HS-27A (cell line): Measurements from ENCODE around the gene STK32C.

Experiments used
- DNase-seq: peaks from one replicate; pipeline ENCODE4 v3.0.0-alpha.2; 2012; ENCODE audit warnings: low read depth, missing footprints

The STK32C gene

GRCh38 chr10:132265890-132266496, 41.8 kb downstream of the STK32C start:
- DNase-seq: no peak

GRCh38 chr10:132264966-132265889, 42.5 kb downstream of the STK32C start:
- no peak for DNase-seq

- DNase-seq: no peak
Measured at GRCh38 chr10:132264306-132264950, 43.3 kb downstream of the STK32C start.

DNA sequence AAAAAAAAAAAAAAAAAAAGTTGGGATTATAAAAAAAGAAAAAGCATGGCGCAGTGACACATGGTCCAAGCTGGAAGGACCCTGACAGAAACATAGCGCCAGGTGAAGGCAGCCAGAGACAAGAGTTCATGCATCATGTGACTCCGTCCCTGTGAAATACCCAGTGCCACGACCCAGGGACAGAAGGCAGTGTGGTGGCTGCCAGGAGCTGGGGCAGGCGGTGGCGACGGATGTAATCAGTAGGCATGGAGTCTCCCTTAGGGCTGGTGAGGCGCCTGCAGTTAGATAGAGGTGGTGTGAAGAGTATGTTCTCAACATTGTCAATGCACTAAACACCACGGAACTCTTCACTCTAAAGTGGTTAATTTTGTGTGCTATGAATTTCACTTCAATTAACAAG, 43.9 kb downstream of the STK32C start:
- DNase-seq: no peak

GRCh38 chr10:132259702-132260482, 47.9 kb downstream of the STK32C start:
- DNase-seq: no peak

- no peak for DNase-seq
Measured at GRCh38 chr10:132258423-132258822, 49.3 kb downstream of the STK32C start.

DNA sequence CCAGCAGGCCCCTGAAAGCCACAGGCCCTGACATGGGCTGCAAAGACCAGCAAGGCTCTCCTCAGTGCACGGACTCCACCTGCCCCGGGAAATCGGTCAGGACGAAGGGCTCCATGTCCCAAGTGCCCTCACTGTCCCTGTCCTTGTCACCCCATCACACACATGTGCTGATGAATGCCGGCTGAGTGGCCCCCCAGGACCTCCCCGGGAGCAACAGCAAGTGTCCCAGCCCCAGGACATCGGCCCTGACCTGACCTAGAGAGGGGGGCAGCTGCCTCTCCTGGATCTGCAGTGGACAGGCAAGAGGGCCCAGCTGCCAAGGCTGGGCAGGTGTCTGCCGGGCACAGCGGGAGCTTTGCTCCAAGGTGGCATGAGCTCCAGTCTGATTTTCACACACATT, 49.8 kb downstream of the STK32C start:
- no peak for DNase-seq

DNA sequence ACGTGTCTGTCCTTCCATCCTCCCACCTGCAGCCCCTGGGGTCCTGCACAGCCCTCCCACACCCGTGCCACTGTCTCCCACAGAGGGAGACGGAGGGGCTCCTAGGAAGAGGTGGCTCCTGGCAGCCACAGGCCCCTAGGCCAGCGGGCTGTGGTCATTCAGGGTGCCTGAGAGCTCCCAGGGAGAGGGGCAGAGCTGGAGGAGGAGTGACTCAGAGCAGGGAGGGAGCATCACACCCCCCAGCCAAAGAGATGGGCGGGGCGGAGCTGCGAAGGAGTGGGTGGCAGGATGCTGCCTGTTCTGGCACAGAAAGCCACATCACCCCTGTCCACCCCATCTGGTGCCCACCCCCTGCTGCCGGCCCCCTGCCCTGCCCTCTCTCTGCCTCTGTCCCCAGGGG, 50.5 kb downstream of the STK32C start:
- DNase-seq: no peak

DNA sequence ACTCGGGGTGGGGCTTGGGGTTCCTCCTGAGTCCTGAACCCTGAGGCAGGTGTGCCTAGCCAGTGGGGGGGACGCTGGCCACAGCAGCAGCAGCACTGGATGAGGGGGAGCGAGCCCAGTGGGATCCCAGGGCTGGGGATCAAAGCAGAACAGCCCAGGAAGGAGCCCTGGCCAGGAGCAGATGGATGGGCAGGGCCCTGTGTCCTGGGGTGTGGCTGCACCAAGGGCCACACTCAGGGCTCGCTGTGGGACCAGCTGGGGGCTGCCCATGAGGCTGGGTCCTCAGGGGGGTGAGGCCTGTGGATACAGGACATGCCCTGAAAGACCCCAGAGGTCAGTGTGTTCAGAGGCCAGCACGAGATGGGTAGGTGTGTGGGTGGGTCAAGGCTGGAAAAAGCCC, 50.9 kb downstream of the STK32C start:
- no peak for DNase-seq

DNA sequence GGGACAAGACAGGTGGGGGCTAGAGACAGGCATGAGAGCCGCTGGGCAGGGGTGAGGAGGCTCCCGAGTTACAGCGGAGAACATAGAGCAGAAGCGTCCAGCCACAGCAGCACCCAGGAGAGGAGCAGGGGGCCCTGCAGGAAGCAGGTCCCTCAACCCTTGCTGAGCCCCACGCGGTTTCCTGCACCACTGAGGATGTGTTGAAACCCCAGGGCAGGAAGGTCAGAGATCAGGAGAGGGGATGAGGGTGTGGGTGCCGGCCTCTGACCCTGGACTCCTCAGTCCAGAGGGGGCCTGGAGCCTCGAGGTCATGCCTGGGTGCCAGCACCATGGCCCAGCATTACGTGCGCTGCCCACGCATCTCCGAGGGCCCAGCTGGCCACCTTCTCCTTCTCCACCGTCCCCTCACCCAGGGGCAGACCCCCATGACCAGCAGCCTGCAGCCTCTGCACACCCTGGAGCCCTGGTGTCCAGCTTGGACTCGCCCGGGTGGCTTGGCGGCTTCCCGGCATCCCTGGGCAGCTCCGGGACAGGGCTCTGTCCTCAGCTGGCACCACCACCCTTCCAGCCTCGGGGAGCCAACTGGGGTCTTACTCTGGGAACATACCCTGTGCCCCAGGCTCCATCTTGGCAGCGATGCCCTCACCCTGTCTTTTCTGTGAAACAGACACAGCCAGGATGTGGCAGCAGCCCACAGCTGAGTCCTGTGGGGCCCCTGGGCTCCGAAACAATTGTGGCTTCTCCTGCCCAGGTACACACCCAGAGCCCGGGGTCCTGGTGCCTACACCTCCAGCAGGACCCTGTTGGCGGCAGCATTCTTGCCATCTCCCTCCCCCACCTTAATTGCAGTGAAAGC, 52.0 kb downstream of the STK32C start:
- DNase-seq: no peak

DNA sequence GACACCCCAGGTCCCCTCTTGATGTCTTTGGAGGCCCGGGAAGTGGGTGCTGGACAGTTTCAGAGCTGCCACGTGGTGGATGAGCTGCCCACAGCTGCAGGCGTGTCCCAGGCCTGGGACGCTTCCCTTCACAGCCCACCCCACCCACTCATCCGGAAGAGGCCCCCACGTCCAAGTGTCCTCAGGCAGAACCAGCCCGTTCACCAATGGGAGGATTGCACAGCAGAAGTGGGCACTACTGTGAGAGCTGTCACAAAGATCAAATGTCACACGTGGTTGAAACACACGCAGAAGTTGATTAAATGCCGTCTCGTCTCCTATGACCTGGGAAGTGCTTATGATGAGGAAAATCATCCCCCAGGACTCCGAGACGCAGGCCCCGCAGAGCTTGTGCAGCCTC, 52.9 kb downstream of the STK32C start:
- no peak for DNase-seq

GRCh38 chr10:132253092-132253687, 54.6 kb downstream of the STK32C start:
- no peak for DNase-seq

GRCh38 chr10:132252412-132252811, 55.3 kb downstream of the STK32C start:
- no peak for DNase-seq

- no peak for DNase-seq
Measured at GRCh38 chr10:132251928-132252327, 55.8 kb downstream of the STK32C start.

DNA sequence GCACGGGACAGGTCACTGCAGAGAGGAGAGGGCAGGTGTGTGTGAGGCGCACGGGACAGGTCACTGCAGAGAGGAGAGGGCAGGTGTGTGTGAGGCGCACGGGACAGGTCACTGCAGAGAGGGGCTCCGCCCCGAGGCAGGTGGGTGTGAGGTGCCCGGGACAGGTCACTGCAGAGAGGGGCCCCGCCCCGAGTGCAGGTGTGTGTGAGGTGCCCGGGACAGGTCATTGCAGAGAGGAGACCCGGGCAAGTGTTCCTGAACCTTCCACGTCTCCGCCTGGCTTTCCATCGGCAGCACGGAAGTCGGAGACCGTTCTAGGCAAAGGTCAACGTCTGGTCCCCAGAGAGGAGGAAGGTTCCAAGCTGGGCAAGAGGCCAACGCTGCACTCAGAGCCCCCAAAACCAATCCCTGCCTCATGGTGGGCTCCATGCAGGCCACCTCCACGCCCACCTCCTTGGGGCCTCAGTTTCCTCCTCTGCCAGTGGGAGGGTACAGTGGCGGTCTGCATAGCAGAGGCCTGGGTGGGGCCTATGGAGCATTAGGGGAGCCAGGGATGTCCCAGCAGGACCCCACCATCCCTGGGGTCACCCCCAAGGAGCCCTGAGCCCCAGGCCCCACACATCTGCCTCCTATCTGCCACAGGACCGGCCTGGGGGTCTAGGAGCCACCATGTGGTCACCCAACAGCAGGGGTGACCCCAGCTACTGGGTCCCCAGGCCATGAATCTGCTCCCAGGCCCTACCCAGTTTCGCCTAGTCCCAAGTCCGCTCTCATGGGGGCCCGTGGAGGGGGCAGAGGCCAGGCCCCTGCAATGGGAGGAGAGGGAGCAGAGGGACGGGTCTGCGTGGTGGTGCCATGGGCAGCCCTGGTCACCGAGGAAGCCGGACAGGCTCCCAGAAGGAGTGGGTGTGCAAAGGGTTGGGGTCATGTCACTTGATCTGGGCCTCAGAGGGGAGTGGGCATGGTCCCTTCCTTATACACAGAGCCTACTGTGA, 57.0 kb downstream of the STK32C start:
- DNase-seq: no peak

DNA sequence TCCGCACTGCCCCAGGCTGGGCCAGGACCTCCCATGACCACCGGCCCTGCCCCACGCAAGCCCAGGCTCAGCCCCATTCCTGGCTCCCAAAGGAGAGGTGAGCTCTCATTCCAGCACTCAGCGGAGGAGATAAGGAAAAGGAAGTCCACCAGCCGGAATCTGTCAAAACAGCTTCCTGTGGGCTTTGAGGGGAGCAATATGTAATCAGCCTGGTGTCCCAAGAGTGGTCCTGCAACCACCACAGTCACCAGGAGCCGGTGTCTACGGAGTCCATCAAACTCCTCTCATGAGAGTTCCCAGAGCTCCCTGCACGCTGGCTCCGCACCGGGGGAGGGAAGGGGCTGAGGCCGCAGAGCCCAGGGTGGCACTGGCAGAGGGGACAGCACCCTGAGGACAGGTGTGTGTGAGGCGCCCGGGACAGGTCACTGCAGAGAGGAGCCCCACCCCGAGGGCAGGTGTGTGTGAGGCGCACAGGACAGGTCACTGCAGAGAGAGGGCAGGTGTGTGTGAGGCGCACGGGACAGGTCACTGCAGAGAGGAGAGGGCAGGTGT, 57.9 kb downstream of the STK32C start:
- DNase-seq: no peak

DNA sequence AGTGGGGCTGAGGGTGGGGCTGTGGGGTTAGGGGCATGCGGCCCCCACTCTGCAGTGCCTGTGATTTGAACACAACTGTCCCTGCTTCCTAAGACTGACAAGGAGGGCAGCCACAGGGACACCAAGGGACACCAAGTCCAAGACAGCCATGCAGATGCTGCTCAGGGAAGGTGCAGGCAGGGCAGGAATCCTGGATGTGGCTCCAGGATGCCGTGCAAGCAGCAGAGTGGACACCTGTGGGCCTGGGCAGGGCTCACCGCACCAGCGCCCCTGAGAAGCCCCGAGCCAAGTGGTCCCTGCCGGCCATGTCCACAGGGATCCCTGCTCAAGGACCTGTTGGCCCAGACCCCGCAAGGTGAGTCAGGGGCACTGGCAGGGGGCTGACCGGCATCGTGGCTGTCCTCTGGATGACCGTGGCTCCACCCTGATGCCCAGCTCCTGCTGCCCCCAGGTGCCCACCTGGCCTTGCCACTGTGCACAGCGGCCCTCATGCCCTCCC, 58.5 kb downstream of the STK32C start:
- no peak for DNase-seq

- no peak for DNase-seq
Measured at GRCh38 chr10:132248455-132249225, 59.1 kb downstream of the STK32C start.
